CD1c-positive myeloid dendritic cell (primary cell): ENCODE data around the gene WDR6.

Experiments used
- DNase-seq: peaks from one replicate; pipeline ENCODE4 v3.0.0-alpha.2; 2016; ENCODE audit errors: extremely low spot score

Gene WDR6

GRCh38 chr3:49007068-49007770 is at the start of gene WDR6:
Gene WDR6, plus strand, starts transcription at chr3:49007391. Its CDS starts 41 bp downstream, at chr3:49007432.
- peak; percentile 96 for DNase-seq

GRCh38 chr3:48960841-48961413 is 46.3 kb upstream of the WDR6 start:
- no peak for DNase-seq

- no peak for DNase-seq
Measured at GRCh38 chr3:48962340-48962739, 44.9 kb upstream of the WDR6 start.

- DNase-seq: no peak
Measured at GRCh38 chr3:48962939-48963338, 44.3 kb upstream of the WDR6 start.

GRCh38 chr3:48963591-48963990 is 43.6 kb upstream of the WDR6 start:
- no peak for DNase-seq

- no peak for DNase-seq
Measured at GRCh38 chr3:48966367-48966766, 40.8 kb upstream of the WDR6 start.

GRCh38 chr3:48966876-48967361 is 40.3 kb upstream of the WDR6 start:
- DNase-seq: no peak

- DNase-seq: no peak
Measured at GRCh38 chr3:48970586-48970985, 36.6 kb upstream of the WDR6 start.

- no peak for DNase-seq
Measured at GRCh38 chr3:48974076-48974864, 32.9 kb upstream of the WDR6 start.

- no peak for DNase-seq
Measured at GRCh38 chr3:48979451-48979850, 27.7 kb upstream of the WDR6 start.

GRCh38 chr3:48980295-48980694 is 26.9 kb upstream of the WDR6 start:
- DNase-seq: no peak

GRCh38 chr3:48982016-48982415 is 25.2 kb upstream of the WDR6 start:
- no peak for DNase-seq

GRCh38 chr3:48982686-48983085 is 24.5 kb upstream of the WDR6 start:
- no peak for DNase-seq

- no peak for DNase-seq
Measured at GRCh38 chr3:48983096-48983495, 24.1 kb upstream of the WDR6 start.

- DNase-seq: peak; percentile 61
Measured at GRCh38 chr3:48984663-48985062, 22.5 kb upstream of the WDR6 start.

- no peak for DNase-seq
Measured at GRCh38 chr3:48985831-48986376, 21.3 kb upstream of the WDR6 start.

GRCh38 chr3:48989126-48989795 is 17.9 kb upstream of the WDR6 start:
- no peak for DNase-seq

GRCh38 chr3:48989796-48990635 is 17.2 kb upstream of the WDR6 start, which contains the start of gene P4HTM:
Gene P4HTM, plus strand, starts transcription at chr3:48990241. Its CDS starts 16 bp downstream, at chr3:48990257.
- DNase-seq: peak; percentile 89

- DNase-seq: peak; percentile 42
Measured at GRCh38 chr3:48990636-48991469, 16.3 kb upstream of the WDR6 start.
